Keratinocyte (primary cell): Measurements from ENCODE around the gene FBXO31. TPM values are rescaled to one million over a fixed set of nuclear protein-coding genes. Genes with fewer than 3 reads are reported as not detected.

Source experiments
- DNase-seq: peaks from one replicate; pipeline ENCODE4 v3.0.0-alpha.2; 2011; ENCODE audit warnings: low read depth, missing footprints, low spot score
- FAIRE-seq: peaks from 2 replicates; lab custom pipeline; 2011; peaks lifted over from hg19 to GRCh38; lab: Jason Lieb, UNC
- H2AFZ ChIP-seq: 2 replicates; pipeline ENCODE4 v1.6.0; 2012; ENCODE audit warnings: low read length, control low read depth, inconsistent platforms; ENCODE audit not compliant: control insufficient read depth
- H3K27ac ChIP-seq: 2 replicates; pipeline ENCODE4 v1.5.1; 2011; ENCODE audit warnings: low read length; ENCODE audit not compliant: control insufficient read depth, insufficient read depth
- H3K27me3 ChIP-seq: 3 replicates; pipeline ENCODE4 v1.6.0; 2011; ENCODE audit warnings: low read length; ENCODE audit not compliant: control insufficient read depth, insufficient read depth; ENCODE audit errors: extremely low read depth
- H3K36me3 ChIP-seq, 2 experiments: 2 replicates in 1 of 2; 3 replicates in 1 of 2; pipeline ENCODE4 v1.5.1; 2011; ENCODE audit warnings: low read length in 2 of 2, mild to moderate bottlenecking in 1 of 2; ENCODE audit not compliant: control insufficient read depth in 2 of 2, insufficient read depth in 2 of 2; ENCODE audit errors: extremely low read depth in 1 of 2
- H3K4me1 ChIP-seq: 3 replicates; pipeline ENCODE4 v1.5.1; 2011; ENCODE audit warnings: low read length; ENCODE audit not compliant: control insufficient read depth, insufficient read depth; ENCODE audit errors: extremely low read depth
- H3K4me2 ChIP-seq: 3 replicates; pipeline ENCODE4 v1.6.0; 2011; ENCODE audit warnings: low read depth, low read length; ENCODE audit not compliant: control insufficient read depth, insufficient read depth; ENCODE audit errors: extremely low read depth
- H3K4me3 ChIP-seq, 3 experiments: fragments of 200-600 bp in 1 of 3; sonication (generic) in 1 of 3; 2 replicates in 2 of 3; 3 replicates in 1 of 3; pipeline ENCODE4 v1.5.1; 2011 to 2016; ENCODE audit warnings: low read length in 3 of 3, mild to moderate bottlenecking in 3 of 3, control low read depth in 2 of 3, inconsistent platforms in 1 of 3, low read depth in 1 of 3, mixed read lengths in 1 of 3, mixed run types in 1 of 3, moderate library complexity in 1 of 3; ENCODE audit not compliant: control insufficient read depth in 2 of 3, insufficient read depth in 2 of 3; ENCODE audit errors: extremely low read depth in 1 of 3
- H3K79me2 ChIP-seq: 2 replicates; pipeline ENCODE4 v1.6.0; 2012; ENCODE audit warnings: low read length; ENCODE audit not compliant: control insufficient read depth, insufficient read depth
- H3K9ac ChIP-seq: 3 replicates; pipeline ENCODE4 v1.6.0; 2011; ENCODE audit warnings: low read length; ENCODE audit not compliant: control insufficient read depth, insufficient read depth; ENCODE audit errors: extremely low read depth
- H3K9me1 ChIP-seq: 3 replicates; pipeline ENCODE4 v1.6.0; 2011; ENCODE audit warnings: low read length; ENCODE audit not compliant: control insufficient read depth, insufficient read depth; ENCODE audit errors: extremely low read depth
- H3K9me3 ChIP-seq: 2 replicates; pipeline ENCODE4 v1.5.1; 2012; ENCODE audit warnings: low read depth, low read length; ENCODE audit not compliant: control insufficient read depth
- H4K20me1 ChIP-seq: 3 replicates; pipeline ENCODE4 v1.6.0; 2011; ENCODE audit warnings: low read length; ENCODE audit not compliant: control insufficient read depth, insufficient read depth; ENCODE audit errors: extremely low read depth
- CTCF ChIP-seq, 3 experiments: IDR thresholded peaks in 1 of 3; conservative IDR thresholded peaks in 1 of 3; optimal IDR thresholded peaks in 1 of 3; 2 replicates in 2 of 3; 3 replicates in 1 of 3; pipeline versions ENCODE3 to v1.5.1; 2011; ENCODE audit warnings: low read length in 3 of 3, mild to moderate bottlenecking in 3 of 3, moderate library complexity in 2 of 3, control low read depth in 1 of 3, inconsistent platforms in 1 of 3; ENCODE audit not compliant: insufficient read depth in 2 of 3; ENCODE audit errors: extremely low read depth in 1 of 3
- EZH2 ChIP-seq: IDR thresholded peaks from one replicate; pipeline ENCODE4 v1.6.1; 2012; ENCODE audit warnings: inconsistent platforms, mild to moderate bottlenecking, low read length, moderate library complexity
- dilution Hi-C: fragments of 300-500 bp; cut with MboI; formaldehyde crosslinking; loops from one replicate; pipeline ENCODE4 v1.7.0; 2020; ENCODE audit warnings: low sequenced_read_pairs; ENCODE audit not compliant: extremely low pct_ligation_motif_present
- polyA plus RNA-seq, 5 experiments: library from polyadenylated mRNA; depleted of rRNA in 3 of 5; stranded (reverse) in 3 of 5; stranded (forward) in 1 of 5; unstranded in 1 of 5; fragments of >200 nt; gene quantifications; 1 replicate in 1 of 5; 2 replicates in 3 of 5; 3 replicates in 1 of 5; pipeline versions ENCODE4 v1.2.1 to v1.2.3, GENCODE V29; 2011 to 2012; ENCODE audit warnings: missing spikeins in 2 of 5, low read depth in 1 of 5, low replicate concordance in 1 of 5

FBXO31 gene
- polyA plus RNA-seq, 1 donor (not counting 4 experiments of a cell fraction or from before 2014, with no cell fraction given): 17.0 TPM

- no peaks in the 10 kb centered on the region for H3K36me3 ChIP-seq
- FAIRE-seq (no peak), DNase-seq (no peak)
- H3K4me2 ChIP-seq: no peak overlapping the region
- dilution Hi-C loops: no loop called here
- H2AFZ ChIP-seq: no peak overlapping the region
- no peak overlapping the region for H3K9ac ChIP-seq
- no peaks in the 10 kb centered on the region for H4K20me1 ChIP-seq
- peaks cover 6% of the 10 kb centered on the region for H3K4me1 ChIP-seq
- no peak overlapping the region for H3K27ac ChIP-seq
- TF ChIP-seq EZH2 (no peak), CTCF (optimal IDR thresholded peaks at IDR 0.05 in 1 of 3, IDR thresholded peaks at IDR 0.05 in 1 of 3, conservative IDR thresholded peaks at IDR 0.05 in 1 of 3; ENCODE audit: extremely low read depth in 1 of 3, insufficient read depth in 2 of 3, low read length in 3 of 3) (no peak)
- no peak overlapping the region for H3K4me3 ChIP-seq
- no peaks in the 10 kb centered on the region for H3K9me3 ChIP-seq
- H3K79me2 ChIP-seq: no peaks in the 10 kb centered on the region
- no peaks in the 10 kb centered on the region for H3K27me3 ChIP-seq
- no peaks in the 10 kb centered on the region for H3K9me1 ChIP-seq
Measured at GRCh38 chr16:87298857-87299465, 84.6 kb downstream of the FBXO31 start.

- no peak for DNase-seq
- dilution Hi-C loops: no loop called here
- FAIRE-seq: no peak
Measured at GRCh38 chr16:87297918-87298631, 85.5 kb downstream of the FBXO31 start.

More at GRCh38 chr16:87297918-87298631, 85.5 kb downstream of the FBXO31 start:
- H3K27ac ChIP-seq: no peak overlapping the region
- no peaks in the 10 kb centered on the region for H3K9me1 ChIP-seq
- no peaks in the 10 kb centered on the region for H3K79me2 ChIP-seq
- no peaks in the 10 kb centered on the region for H3K27me3 ChIP-seq
- peaks cover 2% of the 10 kb centered on the region for H3K4me1 ChIP-seq
- TF ChIP-seq EZH2 (no peak), CTCF (optimal IDR thresholded peaks at IDR 0.05 in 1 of 3, IDR thresholded peaks at IDR 0.05 in 1 of 3, conservative IDR thresholded peaks at IDR 0.05 in 1 of 3; ENCODE audit: extremely low read depth in 1 of 3, insufficient read depth in 2 of 3, low read length in 3 of 3) (peak; percentile 53 to 64 (median 55))
- no peak overlapping the region for H3K4me3 ChIP-seq
- no peaks in the 10 kb centered on the region for H3K9me3 ChIP-seq
- no peaks in the 10 kb centered on the region for H3K36me3 ChIP-seq
- no peak overlapping the region for H2AFZ ChIP-seq
- no peak overlapping the region for H3K4me2 ChIP-seq
- no peak overlapping the region for H3K9ac ChIP-seq
- no peaks in the 10 kb centered on the region for H4K20me1 ChIP-seq
